Caco-2 (cell line): ENCODE measurements around the gene AMOTL2. TPM values are rescaled to one million over a fixed set of nuclear protein-coding genes. Genes with fewer than 3 reads are reported as not detected.

Experiments used
- BruUV-seq: library from RNA; stranded (reverse); fragments of 400-500 nt; replicated peaks from 2 replicates; lab custom pipeline; 2021; lab: Mats Ljungman, UMichigan
- CTCF ChIA-PET: fragments of 300-600 bp; sonication (Branson Sonifier 250); formaldehyde crosslinking; loops from one replicate; lab custom pipeline; 2022; ENCODE audit warnings: antibody characterized with exemption; lab: Charles Lee
- POLR2A ChIA-PET: fragments of 300-600 bp; sonication (Branson Sonifier 250); formaldehyde crosslinking; loops from one replicate; lab custom pipeline; 2022; ENCODE audit warnings: antibody characterized with exemption; lab: Charles Lee
- DNase-seq, 2 experiments: peaks; one replicate each; pipeline versions ENCODE4 v3.0.0 to v3.0.0-alpha.2; 2020 to 2022
- H3K27me3 ChIP-seq: replicated peaks from 2 replicates; pipeline ENCODE4 v1.6.0; 2011; ENCODE audit warnings: low read length; ENCODE audit not compliant: control insufficient read depth, insufficient read depth
- H3K36me3 ChIP-seq: 2 replicates; pipeline ENCODE4 v1.5.1; 2011; ENCODE audit warnings: low read length; ENCODE audit not compliant: control insufficient read depth, insufficient read depth
- H3K4me1 ChIP-seq: fragments of 250-450 bp; sonication (Bioruptor Pico); 2 replicates; pipeline ENCODE4 v1.5.1; 2020; ENCODE audit warnings: mild to moderate bottlenecking
- H3K4me3 ChIP-seq: 2 replicates; pipeline ENCODE4 v1.5.1; 2011; ENCODE audit warnings: low read depth, mild to moderate bottlenecking, control low read depth, low read length
- H3K9me3 ChIP-seq: fragments of 250-450 bp; sonication (Bioruptor Pico); 2 replicates; pipeline ENCODE4 v1.5.1; 2020; ENCODE audit warnings: mild to moderate bottlenecking, moderate library complexity
- H3K27ac Mint-ChIP-seq: one replicate; pipeline ENCODE4 v1.8.0; 2022; ENCODE audit warnings: mixed read lengths; ENCODE audit not compliant: unreplicated experiment
- H3K27me3 Mint-ChIP-seq: one replicate; pipeline ENCODE4 v1.8.0; 2022; ENCODE audit warnings: mixed read lengths; ENCODE audit not compliant: insufficient read depth, unreplicated experiment
- H3K36me3 Mint-ChIP-seq: one replicate; pipeline ENCODE4 v1.8.0; 2022; ENCODE audit warnings: mild to moderate bottlenecking, mixed read lengths; ENCODE audit not compliant: insufficient read depth, unreplicated experiment
- H3K4me1 Mint-ChIP-seq: one replicate; pipeline ENCODE4 v1.8.0; 2022; ENCODE audit warnings: low read depth, mixed read lengths; ENCODE audit not compliant: unreplicated experiment
- H3K4me3 Mint-ChIP-seq: one replicate; pipeline ENCODE4 v1.8.0; 2022; ENCODE audit warnings: mild to moderate bottlenecking, moderate library complexity, mixed read lengths; ENCODE audit not compliant: unreplicated experiment
- H3K9me3 Mint-ChIP-seq: one replicate; pipeline ENCODE4 v1.8.0; 2022; ENCODE audit warnings: mixed read lengths; ENCODE audit not compliant: unreplicated experiment
- CTCF ChIP-seq, 2 experiments: fragments of 200-600 bp in 1 of 2; IDR thresholded peaks; 1 replicate in 1 of 2; 2 replicates in 1 of 2; pipeline versions ENCODE4 v1.5.1 to v1.8.0; 2011 to 2022; ENCODE audit warnings: antibody characterized with exemption in 1 of 2, control low read depth in 1 of 2, inconsistent platforms in 1 of 2, low read depth in 1 of 2, low read length in 1 of 2, mild to moderate bottlenecking in 1 of 2, moderate library complexity in 1 of 2; ENCODE audit not compliant: insufficient read depth in 1 of 2, severe bottlenecking in 1 of 2, unreplicated experiment in 1 of 2
- intact Hi-C: fragments of 100-400 bp; cut with micrococcal nuclease; formaldehyde crosslinking; loops from one replicate; pipeline ENCODE4 v1.10.0; 2022; ENCODE audit not compliant: unreplicated experiment
- total RNA-seq: library from RNA; stranded (reverse); gene quantifications from 2 replicates; pipeline ENCODE4 v1.2.3, GENCODE V29; 2022

AMOTL2 gene
- total RNA-seq, 1 experiment from 2014 or later = 271 TPM

GRCh38 chr3:134419214-134419959 lies 45.1 kb upstream of the AMOTL2 start:
- POLR2A ChIA-PET = no interaction called here

DNA sequence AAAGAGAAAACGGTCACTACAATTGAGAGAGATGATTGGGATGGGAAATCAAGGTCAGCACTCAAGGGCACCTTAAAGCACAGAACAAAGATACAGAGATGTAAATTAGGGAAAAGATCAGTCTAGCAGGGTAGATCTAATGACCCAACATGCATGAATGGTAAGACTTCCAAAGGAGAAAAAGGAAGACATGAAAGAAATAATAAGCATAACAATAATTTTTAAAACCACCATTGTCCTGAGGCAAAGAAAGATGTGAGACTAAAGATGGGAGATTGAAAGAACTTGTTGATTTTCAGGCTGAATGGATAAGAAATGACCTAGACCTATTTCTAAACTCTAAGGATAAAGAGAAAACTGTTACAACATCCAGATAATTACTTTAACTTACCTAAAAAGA lies 34.8 kb upstream of the AMOTL2 start:
- DNase-seq = no peak
- BruUV-seq = no TSS peak
- no peaks in the 10 kb centered on the region for H3K36me3 Mint-ChIP-seq
- no peak overlapping the region for H3K27ac Mint-ChIP-seq
- H3K4me1 Mint-ChIP-seq = no peaks in the 10 kb centered on the region
- ChIA-PET CTCF (no interaction called here), POLR2A (interaction anchor here (0.5 kb wide), 1 partner anchor 41 kb away, joined by 6 read pairs; no protein-coding TSS in a partner anchor)
- no peaks in the 10 kb centered on the region for H3K9me3 ChIP-seq
- H3K4me3 Mint-ChIP-seq = no peak overlapping the region
- no peaks in the 10 kb centered on the region for H3K27me3 Mint-ChIP-seq
- no peaks in the 10 kb centered on the region for H3K36me3 ChIP-seq
- no peaks in the 10 kb centered on the region for H3K27me3 ChIP-seq
- intact Hi-C loops = no loop called here
- no peaks in the 10 kb centered on the region for H3K9me3 Mint-ChIP-seq
- TF ChIP-seq CTCF (IDR thresholded peaks at IDR 0.05; ENCODE audit: insufficient read depth in 1 of 2, low read depth in 1 of 2, low read length in 1 of 2, severe bottlenecking in 1 of 2, unreplicated experiment in 1 of 2) = no peak
- no peak overlapping the region for H3K4me3 ChIP-seq
- no peaks in the 10 kb centered on the region for H3K4me1 ChIP-seq

More at GRCh38 chr3:134419214-134419959, 45.1 kb upstream of the AMOTL2 start:
- Mint-ChIP-seq H3K36me3 (no peaks in the 10 kb centered on the region), H3K27me3 (no peaks in the 10 kb centered on the region), H3K27ac (no peak overlapping the region), H3K4me3 (no peak overlapping the region), H3K4me1 (peaks cover 10% of the 10 kb centered on the region), H3K9me3 (no peaks in the 10 kb centered on the region)
- CTCF ChIA-PET = no interaction called here
- Histone ChIP-seq H3K36me3 (no peaks in the 10 kb centered on the region), H3K9me3 (no peaks in the 10 kb centered on the region; the same call in 1 of the 2 replicates), H3K4me3 (no peak overlapping the region), H3K27me3 (no peaks in the 10 kb centered on the region), H3K4me1 (no peaks in the 10 kb centered on the region; the same call in 1 of the 2 replicates)
- no peak for TF ChIP-seq CTCF (IDR thresholded peaks at IDR 0.05; ENCODE audit: insufficient read depth in 1 of 2, low read depth in 1 of 2, low read length in 1 of 2, severe bottlenecking in 1 of 2, unreplicated experiment in 1 of 2)
- DNase-seq = peak in 1 of 2 experiments; percentile 12
- no TSS peak for BruUV-seq
- intact Hi-C loops = no loop called here

GRCh38 chr3:134407239-134407625 lies 33.0 kb upstream of the AMOTL2 start:
- H3K4me3 Mint-ChIP-seq = no peak overlapping the region
- Histone ChIP-seq H3K4me1 (no peaks in the 10 kb centered on the region), H3K27me3 (no peaks in the 10 kb centered on the region), H3K9me3 (peaks cover 3% of the 10 kb centered on the region; the same call in 1 of the 2 replicates), H3K36me3 (no peaks in the 10 kb centered on the region), H3K4me3 (no peak overlapping the region)
- H3K27me3 Mint-ChIP-seq = no peaks in the 10 kb centered on the region
- intact Hi-C loops = no loop called here
- no peak for TF ChIP-seq CTCF (IDR thresholded peaks at IDR 0.05; ENCODE audit: insufficient read depth in 1 of 2, low read depth in 1 of 2, low read length in 1 of 2, severe bottlenecking in 1 of 2, unreplicated experiment in 1 of 2)
- H3K4me1 Mint-ChIP-seq = no peaks in the 10 kb centered on the region
- POLR2A ChIA-PET = interaction anchor here (0.9 kb wide), 1 partner anchor 33 kb away, joined by 3 read pairs; the partner anchor contains the start of gene AMOTL2
- H3K27ac Mint-ChIP-seq = no peak overlapping the region
- no TSS peak for BruUV-seq
- CTCF ChIA-PET = no interaction called here
- no peak for DNase-seq
- H3K36me3 Mint-ChIP-seq = no peaks in the 10 kb centered on the region
- H3K9me3 Mint-ChIP-seq = peaks cover 10% of the 10 kb centered on the region
